HG02610 (cell line): ENCODE data around the gene ANXA1.
"Not testable (repeated sequence)": the region's sequence is repeated elsewhere in the genome, so short reads cannot be mapped to it uniquely, and the experiment has no call there.

ENCODE experiments used
- ATAC-seq: cut with Tn5 transposase; IDR thresholded peaks from one replicate; pipeline ENCODE4 v1.9.1; 2021; ENCODE audit warnings: mild to moderate bottlenecking, moderate library complexity; ENCODE audit not compliant: unreplicated experiment

ANXA1 gene

DNA sequence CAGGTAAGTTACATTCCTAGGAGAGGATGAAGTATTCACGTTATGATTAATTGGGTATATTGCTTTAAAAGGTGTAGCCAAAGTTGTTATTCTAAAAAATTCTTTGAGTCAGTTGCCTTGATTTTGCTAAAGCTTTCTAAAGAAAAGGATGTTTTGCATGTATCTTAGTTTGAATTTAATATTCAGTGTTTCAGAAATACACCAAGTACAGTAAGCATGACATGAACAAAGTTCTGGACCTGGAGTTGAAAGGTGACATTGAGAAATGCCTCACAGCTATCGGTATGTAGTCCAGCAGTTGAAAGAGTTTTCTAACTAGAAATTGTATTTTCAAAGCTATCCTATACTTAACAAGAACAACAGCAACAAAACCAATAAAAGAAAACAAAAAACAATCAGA lies 14.2 kb downstream of the ANXA1 start:
- no peak for ATAC-seq

DNA sequence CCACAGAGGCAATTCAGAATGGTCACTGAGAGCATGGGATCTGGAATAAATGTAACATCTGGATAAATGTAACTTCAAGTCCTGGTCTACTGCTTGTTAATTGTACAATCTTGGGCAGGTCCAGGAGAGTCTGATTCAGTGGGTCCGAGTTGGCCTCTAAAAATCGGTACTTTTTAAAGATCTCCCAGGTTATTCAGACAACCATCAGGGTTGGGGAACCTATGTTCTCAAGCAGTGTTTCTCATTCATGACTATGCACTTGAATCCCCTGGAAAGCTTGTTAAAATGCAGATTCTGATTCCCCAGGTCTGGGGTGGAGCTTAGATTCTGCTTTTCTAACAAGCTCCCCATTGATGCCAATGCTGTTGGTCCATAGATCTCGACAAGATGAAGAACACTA lies 14.8 kb downstream of the ANXA1 start:
- no peak for ATAC-seq

DNA sequence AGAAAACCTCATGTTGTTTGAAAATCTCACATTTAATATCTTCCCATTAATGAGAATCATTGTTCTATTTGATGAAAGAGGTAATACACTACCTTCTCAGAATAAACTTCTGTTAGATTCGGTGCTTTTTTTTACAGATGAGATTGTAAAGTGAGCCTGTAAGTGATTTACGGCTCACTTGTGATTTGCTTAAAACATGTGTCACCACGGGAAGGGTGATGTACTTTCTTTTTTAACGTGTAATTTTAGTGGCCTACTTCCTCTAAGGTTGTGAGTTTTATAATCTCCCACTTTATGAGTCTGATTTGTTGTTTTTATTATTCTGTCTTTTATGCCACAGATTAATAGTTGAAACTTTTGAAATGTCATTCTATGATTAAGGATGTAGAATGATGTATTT lies 15.9 kb downstream of the ANXA1 start:
- ATAC-seq = peak; percentile 66

DNA sequence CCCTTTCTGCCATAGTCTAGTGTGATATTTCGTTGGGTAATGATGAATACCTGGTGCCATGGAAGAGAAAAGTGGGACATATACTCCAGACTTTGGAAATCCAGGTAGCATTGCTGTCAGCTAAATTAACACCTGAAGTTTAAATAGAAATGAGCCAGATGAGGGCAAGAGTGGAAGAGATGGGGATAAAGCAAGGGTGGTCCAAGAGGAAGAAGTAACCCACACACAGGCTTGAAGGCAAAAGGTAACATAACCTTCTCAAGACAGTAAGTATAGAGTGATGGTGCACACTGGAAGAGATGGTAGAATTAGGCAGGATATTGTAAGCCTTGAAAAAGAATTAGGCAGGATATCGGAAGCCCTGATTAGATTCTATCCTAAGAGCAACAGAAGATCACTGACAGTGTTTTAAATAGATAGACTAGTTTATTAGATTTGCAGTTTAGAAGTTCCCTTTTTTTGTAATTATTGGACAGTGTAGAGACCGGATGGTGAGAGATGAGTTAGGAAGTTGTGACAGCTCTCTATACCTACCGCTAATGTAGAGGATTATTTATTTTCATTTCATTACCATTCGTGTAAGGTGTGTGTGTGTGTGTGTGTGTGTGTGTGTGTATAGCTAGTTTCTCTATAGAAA lies 16.8 kb downstream of the ANXA1 start:
- no peak for ATAC-seq

DNA sequence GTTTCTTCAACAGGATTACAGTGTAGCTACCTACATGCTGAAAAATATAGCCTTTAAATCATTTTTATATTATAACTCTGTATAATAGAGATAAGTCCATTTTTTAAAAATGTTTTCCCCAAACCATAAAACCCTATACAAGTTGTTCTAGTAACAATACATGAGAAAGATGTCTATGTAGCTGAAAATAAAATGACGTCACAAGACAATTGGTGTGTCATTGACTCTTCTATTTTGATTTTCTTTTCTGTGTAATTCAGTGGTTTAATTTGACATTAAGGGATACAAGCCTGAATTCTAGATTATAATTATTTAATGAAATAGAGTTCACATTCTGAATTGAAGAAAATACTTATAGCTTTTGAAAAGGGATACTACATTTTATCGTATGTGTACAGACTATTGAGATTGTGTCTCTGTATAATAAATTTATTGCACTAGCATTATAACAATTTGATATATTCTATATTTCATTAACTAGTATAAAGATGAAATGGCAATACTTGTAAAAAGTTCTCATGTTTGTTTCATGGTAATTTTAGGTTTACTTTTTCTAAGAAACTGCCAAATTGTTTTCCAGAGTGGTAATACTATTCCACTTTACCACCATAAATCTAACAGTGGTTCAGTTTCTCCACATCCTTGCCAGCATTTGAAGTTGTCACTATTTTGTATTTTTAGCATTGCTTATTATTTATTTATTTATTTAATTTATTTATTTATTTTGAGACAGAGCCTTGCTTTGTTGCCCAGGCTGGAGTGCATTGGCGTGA lies 18.7 kb downstream of the ANXA1 start:
- no peak for ATAC-seq

DNA sequence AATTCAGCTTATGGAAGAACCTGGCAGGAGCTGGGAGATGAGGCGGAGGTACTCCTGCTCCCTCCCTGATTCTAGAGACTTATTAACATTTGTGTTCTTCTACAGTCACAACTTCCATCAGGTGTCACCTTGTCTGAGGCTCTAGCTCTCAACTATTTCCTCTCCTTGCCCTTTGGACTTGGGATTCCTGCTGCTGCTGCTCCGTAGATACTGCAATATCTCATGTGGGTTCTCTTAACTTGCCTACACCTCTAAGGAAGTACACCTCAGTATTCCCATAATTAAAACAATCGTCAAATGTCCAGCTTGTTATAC lies 21.2 kb downstream of the ANXA1 start:
- no peak for ATAC-seq

DNA sequence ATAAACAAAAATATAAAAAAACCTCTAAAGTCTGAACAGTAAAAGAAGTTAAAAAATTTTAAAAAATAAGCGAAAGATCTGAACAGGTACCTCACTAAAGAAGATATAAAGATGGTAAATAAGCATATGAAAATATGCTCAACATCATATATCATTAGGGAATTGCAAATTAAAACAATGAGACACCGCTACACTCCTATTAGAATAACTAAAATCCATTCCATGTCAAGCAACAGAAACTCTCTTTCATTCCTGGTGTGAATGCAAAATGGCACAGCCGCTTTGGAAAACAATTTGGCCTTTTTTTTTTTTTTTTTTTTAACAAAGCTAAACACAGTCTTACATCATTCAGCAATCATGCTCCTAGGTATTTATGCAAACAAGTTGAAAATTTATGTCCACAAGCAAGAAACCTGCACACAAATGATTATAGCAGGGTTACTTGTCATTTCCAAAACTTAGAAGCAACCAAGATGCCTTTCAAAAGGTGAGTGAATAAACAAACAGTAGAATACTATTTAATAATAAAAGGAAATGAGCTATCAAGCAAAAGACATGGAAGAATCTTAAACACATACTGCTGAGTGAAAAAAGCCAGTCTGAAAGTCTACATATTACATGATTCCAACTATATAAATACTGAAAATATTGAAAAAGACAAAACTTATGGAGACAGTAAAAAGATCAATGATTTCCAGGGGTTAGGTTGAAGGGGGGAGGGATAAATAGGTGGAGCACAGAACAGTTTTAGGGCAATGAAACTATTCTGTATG lies 22.1 kb downstream of the ANXA1 start:
- no peak for ATAC-seq

GRCh38 chr9:73174330-73174980 lies 22.8 kb downstream of the ANXA1 start:
- ATAC-seq = no peak

DNA sequence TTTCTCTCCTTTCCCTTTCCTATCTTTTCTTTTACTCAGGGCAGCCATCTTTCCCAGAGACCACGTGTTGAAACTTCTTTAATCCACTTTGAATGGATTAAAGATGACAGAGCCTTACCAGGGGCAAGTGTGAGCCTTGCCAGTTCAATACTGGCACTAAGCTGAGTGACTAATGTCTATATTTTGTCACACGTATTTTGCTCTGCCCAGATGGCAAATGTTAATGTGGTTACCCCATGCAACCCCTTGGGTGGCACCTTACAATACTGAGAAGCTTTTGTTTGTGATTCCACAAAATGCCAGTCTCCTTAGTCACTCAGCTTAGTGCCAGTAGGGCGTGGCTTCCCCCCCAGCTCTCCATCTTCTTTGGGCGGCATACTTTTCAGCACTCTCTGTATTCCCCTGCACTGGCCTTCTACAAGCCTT lies 24.8 kb downstream of the ANXA1 start:
- ATAC-seq = no peak

DNA sequence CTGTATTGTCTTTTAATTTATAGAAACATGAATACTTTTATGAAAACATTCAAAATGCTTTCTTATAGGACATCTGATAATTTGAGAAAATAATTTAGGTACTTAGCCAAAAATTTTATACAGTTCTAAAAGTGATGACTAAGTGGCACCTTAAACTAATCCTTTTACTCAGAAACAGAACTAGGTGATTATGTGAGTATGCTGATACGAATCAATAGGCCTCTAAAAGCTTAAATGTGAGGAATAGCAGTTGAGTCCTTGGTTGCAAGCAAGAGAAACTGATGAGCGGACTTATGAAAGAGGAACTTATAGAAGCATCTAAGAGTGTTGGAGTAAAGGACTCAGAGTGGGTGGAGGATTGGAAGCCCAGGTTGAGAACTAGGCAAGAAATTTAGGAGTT lies 26.4 kb downstream of the ANXA1 start:
- ATAC-seq = no peak

DNA sequence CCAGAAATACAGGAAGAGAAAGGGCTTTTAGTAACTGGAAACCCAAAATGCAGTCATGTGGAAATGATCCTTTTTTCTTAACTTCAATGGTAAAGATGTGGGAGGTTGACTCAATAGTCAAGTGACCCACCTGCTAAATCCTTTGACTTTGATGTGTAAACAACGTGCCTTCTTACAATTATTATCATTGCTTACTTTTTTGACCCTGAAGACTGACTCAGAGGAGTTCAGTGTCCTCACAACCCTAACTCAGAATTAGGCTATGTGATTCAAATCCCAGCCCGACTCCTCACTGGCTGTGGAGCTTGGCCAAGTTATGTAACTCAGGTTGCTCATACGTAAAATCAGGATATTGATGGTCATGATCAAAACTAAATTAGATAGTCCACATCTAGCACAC lies 27.9 kb downstream of the ANXA1 start:
- ATAC-seq = no peak

DNA sequence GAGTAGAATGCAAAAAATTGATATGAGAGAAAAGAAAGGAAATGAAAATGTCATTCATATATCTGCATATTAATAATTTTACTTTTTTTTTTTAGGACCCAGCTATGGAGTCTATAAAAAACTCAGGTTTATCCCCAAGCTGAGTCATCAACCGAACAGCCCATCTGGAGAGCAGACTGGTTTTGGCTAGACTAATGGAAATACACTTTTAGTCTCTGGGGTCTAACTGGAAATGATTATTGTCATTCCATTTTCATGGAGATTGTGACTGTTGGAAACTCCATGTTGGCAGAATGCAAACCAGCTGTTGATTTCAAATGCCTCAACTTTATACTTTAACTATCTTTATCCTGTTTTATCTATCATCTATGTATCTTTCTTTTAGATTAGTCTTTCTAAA lies 28.7 kb downstream of the ANXA1 start:
- ATAC-seq = no peak

- no peak for ATAC-seq
Observed at GRCh38 chr9:73182928-73183327, 31.3 kb downstream of the ANXA1 start.

DNA sequence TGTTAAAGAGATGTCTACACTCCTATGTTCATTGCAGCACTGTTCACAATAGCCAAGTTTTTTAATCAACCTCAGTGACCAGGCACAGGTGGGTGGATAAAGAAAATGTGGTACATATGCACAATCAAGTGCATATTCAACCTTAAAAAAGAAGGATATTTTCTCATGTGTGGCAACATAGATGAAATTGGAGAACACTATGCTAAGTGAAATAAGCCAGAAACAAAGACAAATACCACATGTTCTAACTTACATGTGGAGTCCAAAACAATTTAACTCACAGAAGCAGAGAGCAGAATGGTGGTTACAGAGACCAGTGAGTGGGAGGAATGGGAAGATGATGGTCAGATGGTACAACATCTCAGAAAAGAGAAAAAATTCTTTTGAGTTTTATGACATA lies 31.8 kb downstream of the ANXA1 start:
- no peak for ATAC-seq

- peak; percentile 45 for ATAC-seq
Observed at GRCh38 chr9:73183917-73184861, 32.5 kb downstream of the ANXA1 start.

- ATAC-seq = not testable (repeated sequence)
Observed at GRCh38 chr9:73191109-73191508, 39.4 kb downstream of the ANXA1 start.

- no peak for ATAC-seq
Observed at GRCh38 chr9:73194284-73194683, 42.6 kb downstream of the ANXA1 start.

GRCh38 chr9:73199448-73199847 lies 47.8 kb downstream of the ANXA1 start:
- ATAC-seq = no peak

DNA sequence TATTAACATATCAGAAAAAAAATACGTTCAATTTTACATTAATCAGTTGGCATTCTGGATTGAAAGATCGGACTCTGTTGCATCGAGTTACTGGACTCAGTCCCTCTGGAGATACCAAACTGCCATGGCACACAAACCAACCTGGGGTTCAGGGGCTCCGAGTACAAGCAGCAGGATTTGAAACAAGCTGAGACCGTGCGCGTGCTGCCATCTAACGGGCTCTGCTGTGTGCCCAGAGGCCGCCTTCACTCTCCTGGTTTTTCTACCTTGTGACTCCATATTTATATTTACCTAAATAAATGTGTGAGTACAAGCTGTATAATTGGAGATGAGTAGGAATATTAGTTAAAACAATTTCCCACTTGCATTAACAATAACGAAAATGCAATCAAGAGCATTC lies 48.2 kb downstream of the ANXA1 start:
- no peak for ATAC-seq

GRCh38 chr9:73200694-73201452 lies 49.2 kb downstream of the ANXA1 start:
- peak; percentile 39 for ATAC-seq
